Putamen (tissue), 1 donor: ENCODE data around the gene ASB1.
"Not testable (repeated sequence)": the region's sequence is repeated elsewhere in the genome, so short reads cannot be mapped to it uniquely, and the experiment has no call there.

Source experiments
- DNase-seq: peaks from one replicate; pipeline ENCODE4 v3.0.0-alpha.2; 2016; ENCODE audit warnings: low spot score

Gene ASB1

GRCh38 chr2:238404406-238405216 is 22.1 kb upstream of the ASB1 start:
- no peak for DNase-seq

- not testable (repeated sequence) for DNase-seq
These were observed 21.5 kb upstream of the ASB1 start for GRCh38 chr2:238405217-238405555.

GRCh38 chr2:238406221-238406997 is 20.3 kb upstream of the ASB1 start:
- no peak for DNase-seq

GRCh38 chr2:238406998-238407285 is 19.8 kb upstream of the ASB1 start:
- no peak for DNase-seq

GRCh38 chr2:238407566-238407965 is 19.2 kb upstream of the ASB1 start:
- no peak for DNase-seq

- no peak for DNase-seq
These were observed 17.9 kb upstream of the ASB1 start for GRCh38 chr2:238408615-238409340.

- no peak for DNase-seq
These were observed 17.2 kb upstream of the ASB1 start for GRCh38 chr2:238409341-238410199.

- no peak for DNase-seq
These were observed 14.5 kb upstream of the ASB1 start for GRCh38 chr2:238412067-238412767.

- DNase-seq, result no peak
These were observed 13.4 kb upstream of the ASB1 start for GRCh38 chr2:238413368-238413767.

- DNase-seq, result no peak
These were observed 11.5 kb upstream of the ASB1 start for GRCh38 chr2:238415036-238415764.

- no peak for DNase-seq
These were observed 10.8 kb upstream of the ASB1 start for GRCh38 chr2:238415893-238416292.

- no peak for DNase-seq
These were observed 8.3 kb upstream of the ASB1 start for GRCh38 chr2:238418196-238418998.

GRCh38 chr2:238418999-238419546 is 7.7 kb upstream of the ASB1 start:
- no peak for DNase-seq

GRCh38 chr2:238420442-238420841 is 6.3 kb upstream of the ASB1 start:
- DNase-seq, result no peak

- DNase-seq, result no peak
These were observed 5.6 kb upstream of the ASB1 start for GRCh38 chr2:238420878-238421694.

GRCh38 chr2:238421695-238422035 is 5.1 kb upstream of the ASB1 start:
- no peak for DNase-seq

- no peak for DNase-seq
These were observed 4.4 kb upstream of the ASB1 start for GRCh38 chr2:238422285-238422684.

GRCh38 chr2:238422940-238423339 is 3.8 kb upstream of the ASB1 start:
- DNase-seq, result no peak
